Ishikawa (cell line): ENCODE measurements around the gene SMAD6.

Source experiments
- CEBPB ChIP-seq: IDR thresholded peaks from 2 replicates; pipeline ENCODE4 v1.6.1; 2012
- CREB1 ChIP-seq: IDR thresholded peaks from 2 replicates; pipeline ENCODE4 v1.6.1; 2012; ENCODE audit warnings: low read depth
- EGR1 ChIP-seq: IDR thresholded peaks from 2 replicates; pipeline ENCODE4 v1.6.1; 2012
- EP300 ChIP-seq: IDR thresholded peaks from 2 replicates; pipeline ENCODE4 v1.6.1; 2012; ENCODE audit warnings: borderline replicate concordance
- FOXM1 ChIP-seq: IDR thresholded peaks from 2 replicates; pipeline ENCODE4 v1.6.1; 2012; ENCODE audit warnings: low read depth, borderline replicate concordance
- NFIC ChIP-seq: IDR thresholded peaks from 2 replicates; pipeline ENCODE4 v1.6.1; 2012
- RAD21 ChIP-seq: IDR thresholded peaks from 2 replicates; pipeline ENCODE4 v1.6.1; 2012; ENCODE audit warnings: low read depth
- TAF1 ChIP-seq: IDR thresholded peaks from 2 replicates; pipeline ENCODE4 v1.6.1; 2012; ENCODE audit warnings: low read depth, mild to moderate bottlenecking
- TCF12 ChIP-seq: IDR thresholded peaks from 2 replicates; pipeline ENCODE4 v1.6.1; 2012; ENCODE audit warnings: low read depth
- TEAD4 ChIP-seq: IDR thresholded peaks from 2 replicates; pipeline ENCODE4 v1.6.1; 2012
- YY1 ChIP-seq: IDR thresholded peaks from 2 replicates; pipeline ENCODE4 v1.6.1; 2012; ENCODE audit warnings: low read depth
- ZBTB7A ChIP-seq: IDR thresholded peaks from 2 replicates; pipeline ENCODE4 v1.6.1; 2012; ENCODE audit warnings: low read depth
- TF ChIP-seq, protein P1 (sequence below): IDR thresholded peaks from 2 replicates; pipeline ENCODE4 v1.6.1; 2012; ENCODE audit warnings: low read depth, mild to moderate bottlenecking
- TF ChIP-seq, protein P2 (sequence below): IDR thresholded peaks from 2 replicates; pipeline ENCODE4 v1.6.1; 2012
- TF ChIP-seq, protein P3 (sequence below): IDR thresholded peaks from 2 replicates; pipeline ENCODE4 v1.6.1; 2012

Gene SMAD6

DNA sequence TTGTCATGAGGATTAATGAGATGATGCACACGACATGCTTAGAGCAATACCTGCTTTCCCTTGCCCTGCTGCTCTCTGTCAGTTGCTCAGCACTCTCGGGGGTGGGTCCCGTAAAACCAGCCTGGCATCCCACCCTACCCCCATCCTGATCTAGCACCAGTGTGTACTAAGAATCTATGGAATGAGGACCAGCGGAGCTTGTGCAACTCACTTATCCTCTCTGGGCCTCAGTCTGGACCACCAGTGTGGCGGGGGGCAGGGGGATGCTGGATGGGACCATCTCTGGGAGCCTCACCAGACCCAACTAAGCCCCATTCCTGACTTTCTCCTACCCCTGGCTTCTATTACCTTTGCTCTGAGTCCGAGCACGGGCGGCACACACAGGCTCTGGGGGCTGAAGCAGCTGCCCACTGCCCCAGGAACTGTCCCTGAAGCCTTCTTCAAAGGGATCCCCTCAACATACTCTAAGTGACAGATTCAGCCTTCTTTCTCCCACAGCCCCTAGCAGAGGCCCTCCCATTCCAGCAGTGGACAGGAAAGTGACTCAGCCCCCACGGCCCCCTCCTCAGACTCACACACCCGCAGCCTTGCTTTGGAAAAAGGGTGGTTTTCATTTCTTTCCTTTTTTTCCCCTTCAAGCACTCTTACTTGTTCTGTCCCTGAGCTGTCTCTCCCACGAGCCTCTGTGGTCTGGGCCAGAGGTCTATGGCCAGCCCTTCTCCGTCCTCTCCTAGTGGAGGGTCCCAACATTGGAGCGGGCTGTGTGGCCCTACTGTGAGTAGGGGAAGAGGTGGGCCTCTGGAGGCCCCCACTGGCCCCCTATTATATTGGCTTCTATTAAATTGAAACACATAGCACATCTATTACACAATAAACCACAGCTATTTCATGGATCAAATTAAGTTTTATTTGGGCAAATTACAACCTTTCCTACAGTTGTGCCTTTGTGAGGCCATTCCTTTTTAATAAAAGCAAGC, 100.3 kb downstream of the SMAD6 start:
- TF ChIP-seq FOXM1 (no peak), CREB1 (no peak), CEBPB (0 out of 2 replicates have a peak, but pooled peaks have one; percentile 14), TEAD4 (no peak), EP300 (no peak), EGR1 (no peak)
- TF ChIP-seq, protein P1, sequence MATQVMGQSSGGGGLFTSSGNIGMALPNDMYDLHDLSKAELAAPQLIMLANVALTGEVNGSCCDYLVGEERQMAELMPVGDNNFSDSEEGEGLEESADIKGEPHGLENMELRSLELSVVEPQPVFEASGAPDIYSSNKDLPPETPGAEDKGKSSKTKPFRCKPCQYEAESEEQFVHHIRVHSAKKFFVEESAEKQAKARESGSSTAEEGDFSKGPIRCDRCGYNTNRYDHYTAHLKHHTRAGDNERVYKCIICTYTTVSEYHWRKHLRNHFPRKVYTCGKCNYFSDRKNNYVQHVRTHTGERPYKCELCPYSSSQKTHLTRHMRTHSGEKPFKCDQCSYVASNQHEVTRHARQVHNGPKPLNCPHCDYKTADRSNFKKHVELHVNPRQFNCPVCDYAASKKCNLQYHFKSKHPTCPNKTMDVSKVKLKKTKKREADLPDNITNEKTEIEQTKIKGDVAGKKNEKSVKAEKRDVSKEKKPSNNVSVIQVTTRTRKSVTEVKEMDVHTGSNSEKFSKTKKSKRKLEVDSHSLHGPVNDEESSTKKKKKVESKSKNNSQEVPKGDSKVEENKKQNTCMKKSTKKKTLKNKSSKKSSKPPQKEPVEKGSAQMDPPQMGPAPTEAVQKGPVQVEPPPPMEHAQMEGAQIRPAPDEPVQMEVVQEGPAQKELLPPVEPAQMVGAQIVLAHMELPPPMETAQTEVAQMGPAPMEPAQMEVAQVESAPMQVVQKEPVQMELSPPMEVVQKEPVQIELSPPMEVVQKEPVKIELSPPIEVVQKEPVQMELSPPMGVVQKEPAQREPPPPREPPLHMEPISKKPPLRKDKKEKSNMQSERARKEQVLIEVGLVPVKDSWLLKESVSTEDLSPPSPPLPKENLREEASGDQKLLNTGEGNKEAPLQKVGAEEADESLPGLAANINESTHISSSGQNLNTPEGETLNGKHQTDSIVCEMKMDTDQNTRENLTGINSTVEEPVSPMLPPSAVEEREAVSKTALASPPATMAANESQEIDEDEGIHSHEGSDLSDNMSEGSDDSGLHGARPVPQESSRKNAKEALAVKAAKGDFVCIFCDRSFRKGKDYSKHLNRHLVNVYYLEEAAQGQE: no peak

DNA sequence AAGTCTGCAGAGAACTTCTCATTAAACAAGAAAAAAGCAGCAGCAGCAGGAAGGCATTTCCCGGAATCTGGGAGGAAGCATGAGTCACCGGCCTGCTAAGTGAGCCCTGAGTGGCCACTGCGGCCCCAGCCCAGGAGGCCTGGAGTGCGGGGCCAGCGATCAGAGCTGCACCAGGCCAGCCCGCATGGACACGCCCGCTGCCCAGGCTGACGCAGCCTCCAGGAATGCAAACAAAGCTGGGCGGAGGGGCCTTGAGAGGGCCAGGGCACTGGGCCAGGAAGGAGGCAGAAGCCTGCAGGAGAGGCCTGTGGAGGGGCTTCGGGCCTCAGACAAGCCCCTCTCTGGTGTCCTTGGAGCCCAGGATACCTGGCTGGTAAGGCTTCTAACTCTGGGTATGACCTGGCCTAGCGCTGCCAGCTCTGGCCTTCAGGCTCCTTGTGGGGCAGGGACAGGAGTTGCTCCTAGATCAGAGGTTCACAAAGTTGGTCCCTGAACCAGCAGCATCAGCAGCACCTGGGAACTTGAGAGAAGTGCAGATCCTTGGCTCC, 101.2 kb downstream of the SMAD6 start:
- peak; percentile 51; the same call in 1 of the 2 replicates for TF ChIP-seq FOXM1
- peak; percentile 89 for TF ChIP-seq EP300
- peak; percentile 97 for TF ChIP-seq ZBTB7A
- peak; percentile 94 for TF ChIP-seq TCF12
- TF ChIP-seq, protein P2, sequence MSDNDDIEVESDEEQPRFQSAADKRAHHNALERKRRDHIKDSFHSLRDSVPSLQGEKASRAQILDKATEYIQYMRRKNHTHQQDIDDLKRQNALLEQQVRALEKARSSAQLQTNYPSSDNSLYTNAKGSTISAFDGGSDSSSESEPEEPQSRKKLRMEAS: peak; percentile 77
- TF ChIP-seq RAD21: peak; percentile 17; the same call in 1 of the 2 replicates
- peak; percentile 98 for TF ChIP-seq NFIC
- TF ChIP-seq YY1: no peak; the same call in 1 of the 2 replicates
- no peak for TF ChIP-seq EGR1
- peak; percentile 97 for TF ChIP-seq TEAD4
- TF ChIP-seq, protein P3, sequence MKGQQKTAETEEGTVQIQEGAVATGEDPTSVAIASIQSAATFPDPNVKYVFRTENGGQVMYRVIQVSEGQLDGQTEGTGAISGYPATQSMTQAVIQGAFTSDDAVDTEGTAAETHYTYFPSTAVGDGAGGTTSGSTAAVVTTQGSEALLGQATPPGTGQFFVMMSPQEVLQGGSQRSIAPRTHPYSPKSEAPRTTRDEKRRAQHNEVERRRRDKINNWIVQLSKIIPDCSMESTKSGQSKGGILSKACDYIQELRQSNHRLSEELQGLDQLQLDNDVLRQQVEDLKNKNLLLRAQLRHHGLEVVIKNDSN: peak; percentile 44; the same call in 1 of the 2 replicates
- TF ChIP-seq TAF1: peak; percentile 21; the same call in 1 of the 2 replicates
- no peak for TF ChIP-seq CREB1
- no peak for TF ChIP-seq CEBPB
- TF ChIP-seq, protein P1: no peak

DNA sequence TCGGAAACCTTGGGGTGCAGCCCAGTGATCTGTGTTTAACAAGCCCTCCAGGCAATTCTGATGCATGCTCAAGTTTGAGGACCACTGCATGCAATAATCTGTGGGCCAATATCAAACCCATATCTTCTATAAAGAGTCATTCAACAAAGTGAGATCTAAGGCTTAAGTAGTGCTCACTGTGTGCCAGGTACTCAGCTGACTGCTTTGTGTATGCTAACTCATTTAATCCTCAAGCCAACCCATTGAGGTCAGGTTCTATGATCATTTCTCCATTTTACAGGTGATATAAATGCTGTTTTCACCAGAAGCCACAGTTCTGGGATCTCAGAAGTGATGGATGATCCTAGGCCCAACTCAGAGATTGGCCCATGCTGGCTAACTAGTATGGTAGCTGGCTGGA, 101.7 kb downstream of the SMAD6 start:
- TF ChIP-seq EGR1 (no peak), TCF12 (no peak), CEBPB (no peak), EP300 (no peak), YY1 (no peak), TEAD4 (no peak), NFIC (no peak), RAD21 (no peak), CREB1 (no peak), TAF1 (no peak)
- TF ChIP-seq, protein P1: no peak
- TF ChIP-seq, protein P3: no peak
- TF ChIP-seq, protein P2: no peak
